NK-92 treated with Interleukin-12 subunit alpha and Interleukin-12 subunit beta, amount 100 ng/mL, for 24 hours (cell line): ENCODE measurements around the gene PRKN.

Source experiments
- DNase-seq: peaks from one replicate; lab custom pipeline; 2025; lab: John Stamatoyannopoulos, UW

PRKN gene

DNA sequence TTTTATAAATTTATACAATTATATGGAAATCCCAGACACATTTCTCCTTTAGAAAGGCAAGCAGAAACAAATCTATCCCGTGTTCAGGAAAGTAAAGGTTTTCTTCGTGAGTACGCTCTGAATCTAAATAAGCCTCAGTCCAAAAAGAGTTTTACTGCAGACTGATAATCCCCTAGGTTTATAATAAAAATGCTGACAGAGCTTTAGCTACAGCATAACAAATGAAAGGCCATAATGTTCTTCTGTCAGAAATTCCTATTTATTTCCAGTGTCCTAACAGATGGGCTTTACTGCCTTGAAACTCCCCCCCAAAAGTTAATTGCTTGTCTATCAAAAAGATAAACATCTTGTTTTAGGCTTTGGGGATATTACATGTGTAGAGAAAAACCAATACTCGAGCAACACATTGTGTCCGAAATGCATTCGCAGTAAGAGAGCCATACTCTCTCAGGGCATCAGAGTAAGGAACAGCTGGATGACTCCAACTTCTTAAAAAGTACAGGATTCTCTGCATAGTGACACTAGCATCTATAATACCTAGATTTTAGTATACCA lies 109.0 kb downstream of the PRKN start:
- no peak for DNase-seq

DNA sequence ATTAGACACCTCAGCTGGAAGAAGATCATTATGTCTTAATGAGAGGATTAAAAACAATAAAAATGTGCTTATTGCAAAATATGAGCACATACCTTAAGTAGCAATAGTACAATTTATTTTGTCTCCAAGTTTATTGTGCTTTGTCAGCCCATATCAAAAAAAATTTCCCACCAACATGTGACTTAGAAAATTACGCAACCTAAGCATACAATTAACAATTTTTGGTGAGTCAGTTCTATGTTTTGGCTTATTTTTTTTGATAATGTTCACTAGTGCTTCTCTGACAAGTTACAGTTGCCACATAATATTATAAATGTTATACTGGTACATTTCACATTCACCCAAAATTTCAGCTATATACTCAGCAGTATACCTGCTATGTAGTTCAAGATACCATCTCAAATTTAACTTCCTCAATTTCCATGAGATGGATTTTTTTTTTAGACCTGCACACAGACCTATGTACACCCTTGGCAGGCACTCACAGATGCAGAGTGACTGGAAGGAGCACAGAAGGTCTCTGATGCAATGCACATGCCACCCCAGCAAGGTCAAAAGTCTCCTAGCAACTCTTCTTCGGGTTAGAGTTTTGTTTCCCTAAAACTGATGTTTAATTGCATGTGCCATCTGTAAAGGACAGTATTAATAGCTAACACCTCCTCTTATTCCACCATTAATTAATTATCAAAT lies 112.4 kb downstream of the PRKN start:
- no peak for DNase-seq

DNA sequence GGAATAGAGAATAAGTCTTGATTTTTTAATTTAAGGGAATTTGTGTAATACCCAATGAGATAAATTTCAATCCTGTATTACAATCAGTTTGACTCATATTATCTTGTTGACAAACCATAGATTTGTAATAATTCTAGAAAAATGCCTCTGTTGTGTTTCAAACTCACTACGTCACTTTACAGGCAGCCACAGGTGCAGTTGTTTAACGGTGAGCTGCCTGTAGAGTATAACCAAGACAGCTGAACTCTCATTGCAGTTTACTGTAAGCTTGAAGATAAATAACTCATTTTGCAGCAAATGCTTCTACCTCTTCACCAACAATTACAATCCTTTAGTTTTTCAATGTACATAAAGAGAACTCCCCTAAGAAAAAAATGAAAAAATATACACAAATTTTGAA lies 114.3 kb downstream of the PRKN start:
- DNase-seq: no peak

DNA sequence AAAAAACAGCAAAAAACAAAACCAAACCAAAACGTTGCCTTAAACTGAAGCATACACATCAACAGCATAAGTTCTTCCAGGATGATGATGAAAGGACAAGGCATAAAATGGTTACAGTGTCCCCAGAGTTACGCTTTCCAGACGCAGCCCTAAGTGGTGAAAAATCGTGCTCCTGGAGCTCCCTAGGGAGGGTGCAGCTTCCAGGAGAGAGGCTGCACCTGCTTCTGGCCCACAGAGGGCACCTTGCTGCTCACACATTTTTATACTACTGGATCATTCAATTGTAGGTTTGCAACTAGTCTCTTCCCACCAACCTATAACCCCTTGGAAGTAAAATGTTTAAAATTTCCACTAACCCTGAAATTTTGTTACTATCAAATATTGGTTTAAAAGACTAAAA lies 115.0 kb downstream of the PRKN start:
- DNase-seq: no peak

DNA sequence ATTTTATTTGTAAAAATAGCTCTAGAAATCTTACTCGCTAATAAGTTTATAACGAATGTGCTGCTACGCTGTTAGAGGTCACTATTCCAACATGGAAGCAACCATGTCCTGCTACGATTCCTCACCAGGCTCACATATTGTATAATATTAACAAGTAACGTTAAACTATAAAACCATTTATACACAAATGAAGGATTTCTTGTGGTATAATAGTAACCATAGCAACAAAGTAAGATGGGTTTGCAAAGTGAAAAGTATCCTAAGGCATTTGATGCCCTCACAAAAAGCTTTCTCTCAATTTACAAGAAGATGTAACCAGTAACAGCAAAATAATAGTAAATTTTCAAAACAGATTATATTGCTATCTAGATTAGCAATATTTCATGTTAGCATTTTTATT lies 117.2 kb downstream of the PRKN start:
- no peak for DNase-seq

DNA sequence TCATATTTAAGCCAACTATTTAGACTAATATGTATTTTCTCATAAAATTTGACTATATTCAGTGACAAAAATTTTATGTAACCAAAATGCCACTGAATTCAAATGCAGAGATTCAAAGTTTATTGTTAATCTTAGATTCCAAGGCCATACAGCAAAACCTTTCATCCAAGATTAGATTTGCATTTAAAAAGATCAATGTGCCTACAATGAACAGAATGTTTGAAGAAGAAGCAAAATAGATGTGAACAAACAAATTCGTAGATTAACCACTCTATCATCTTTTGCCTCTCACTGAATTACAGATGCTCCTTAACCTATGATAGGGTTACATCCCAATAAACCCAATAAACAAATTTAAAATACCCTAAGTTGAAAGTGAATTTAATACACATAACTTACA lies 121.7 kb downstream of the PRKN start:
- DNase-seq: no peak

DNA sequence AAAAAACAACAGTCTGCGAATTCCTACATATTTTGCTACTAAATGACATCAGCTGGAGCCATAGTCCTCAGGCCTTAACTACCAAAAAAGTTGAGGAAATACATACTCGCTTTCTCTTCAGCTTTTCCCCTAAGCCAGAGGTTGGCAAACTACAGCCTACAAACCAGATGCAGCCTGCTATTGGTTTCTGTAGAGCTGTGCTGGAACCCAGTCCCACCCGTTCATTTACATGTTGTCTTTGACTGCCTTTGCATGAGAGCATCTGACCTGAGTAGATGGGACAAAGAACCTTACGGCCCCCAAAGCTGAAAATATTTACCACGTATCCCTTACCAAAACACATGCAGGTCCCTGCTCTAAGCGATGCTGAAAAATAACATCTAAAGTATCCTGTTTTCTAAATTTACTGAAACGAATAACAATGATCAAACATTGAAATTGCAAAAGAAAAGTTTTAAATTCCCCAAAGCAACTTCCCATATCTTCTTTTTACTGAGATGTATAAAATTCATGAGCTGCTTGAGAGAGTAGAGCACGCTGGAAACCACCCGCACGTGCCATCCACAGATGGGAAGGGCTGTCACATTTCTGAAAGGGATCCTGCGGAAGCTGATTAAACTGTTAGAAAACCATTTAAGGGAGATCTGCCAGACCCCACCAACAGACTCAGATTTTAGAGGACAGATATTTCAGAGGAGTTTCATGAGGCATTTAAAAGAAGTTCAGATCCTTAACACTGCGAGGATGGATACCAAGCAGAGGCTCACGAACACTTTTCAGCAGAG lies 124.1 kb downstream of the PRKN start:
- no peak for DNase-seq

DNA sequence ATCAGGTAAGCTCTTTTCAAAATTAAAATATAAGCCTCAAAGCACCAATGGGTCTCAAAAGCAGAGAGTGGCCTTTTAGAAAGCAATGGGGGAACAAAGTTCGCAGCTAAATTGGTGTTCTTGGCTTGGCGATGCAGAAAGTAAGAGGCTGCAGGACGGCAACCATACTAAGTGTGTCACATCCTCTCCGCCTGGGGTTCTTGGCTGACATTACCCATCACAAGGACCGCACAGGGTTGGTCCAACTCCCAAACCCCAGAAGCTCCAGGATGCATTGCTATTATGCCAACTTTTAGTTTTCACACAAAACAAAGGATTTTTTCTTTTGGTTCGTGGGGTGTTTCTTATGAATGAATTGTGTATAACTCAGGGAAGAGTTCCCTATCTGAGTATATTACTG lies 124.8 kb downstream of the PRKN start:
- DNase-seq: no peak

DNA sequence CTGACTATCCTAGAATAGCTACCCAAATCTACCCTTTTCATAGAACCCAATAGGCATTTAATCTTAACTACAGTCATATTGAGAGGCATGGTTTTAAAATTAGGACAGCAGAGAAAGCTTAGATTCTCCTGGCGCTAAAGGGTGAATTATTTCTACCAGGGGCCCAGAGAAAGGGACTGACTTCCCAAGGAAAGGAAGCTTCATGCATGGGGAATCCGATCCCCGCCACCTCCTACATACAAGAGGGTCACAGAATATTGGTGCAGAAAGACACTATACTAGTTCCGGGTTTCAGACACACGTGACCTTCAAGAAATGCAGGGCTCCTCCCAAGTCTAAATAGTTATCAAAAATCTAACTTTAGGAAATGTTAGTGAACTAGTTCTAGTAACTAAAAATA lies 130.9 kb downstream of the PRKN start:
- DNase-seq: no peak

DNA sequence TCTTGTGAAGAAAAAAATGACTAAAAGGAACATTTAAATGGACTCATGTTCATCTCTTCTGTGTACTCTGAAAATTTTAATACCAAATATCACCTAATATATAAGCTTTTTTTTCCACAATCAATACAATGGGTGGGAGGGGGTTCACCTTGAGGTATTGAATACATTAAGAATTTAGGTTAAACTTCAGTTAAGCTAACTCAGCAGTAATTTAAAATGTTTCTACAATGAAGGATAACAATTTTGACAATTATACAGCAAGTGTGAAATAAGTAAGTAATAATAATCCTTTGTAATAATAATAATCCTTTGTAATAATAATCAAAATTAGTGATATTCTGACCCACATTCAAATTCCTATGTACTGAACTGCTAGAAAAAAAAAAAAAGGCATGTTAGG lies 136.0 kb downstream of the PRKN start:
- DNase-seq: no peak

DNA sequence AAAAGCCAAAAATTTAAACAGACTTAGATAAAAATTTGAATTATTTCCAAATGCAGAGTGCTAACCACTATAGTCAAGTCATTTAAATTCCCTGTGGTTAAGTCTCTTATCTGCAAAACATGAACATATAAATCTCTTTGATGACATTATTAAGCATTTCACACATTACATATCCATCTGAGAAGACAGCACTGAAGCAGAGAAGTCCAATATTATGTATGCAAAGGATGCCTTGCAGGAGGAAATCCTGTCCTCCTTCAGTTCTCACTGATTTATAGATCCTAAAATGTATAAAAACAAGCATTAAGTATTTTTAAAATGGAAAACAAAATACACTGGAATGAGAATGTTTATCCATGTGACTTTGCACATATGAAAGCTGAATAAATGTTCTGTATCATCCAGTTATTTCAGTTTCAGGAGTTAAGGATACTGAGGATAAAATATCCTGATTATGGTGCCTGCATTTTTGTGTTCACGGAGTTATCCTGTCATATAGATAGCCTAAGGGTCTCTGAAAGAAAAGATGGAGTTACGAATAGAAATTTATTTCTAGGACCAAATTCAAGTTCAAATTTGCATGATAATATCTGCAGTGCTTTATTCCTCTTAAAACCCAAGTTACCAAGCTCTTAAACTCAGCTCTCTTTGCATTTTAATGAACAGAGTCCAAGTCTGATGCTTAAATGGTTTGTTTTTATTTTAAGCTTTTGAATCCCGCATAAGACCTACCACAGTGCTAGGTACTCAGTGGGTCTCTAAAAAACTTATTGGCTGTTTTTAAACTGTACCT lies 145.4 kb downstream of the PRKN start:
- DNase-seq: no peak

DNA sequence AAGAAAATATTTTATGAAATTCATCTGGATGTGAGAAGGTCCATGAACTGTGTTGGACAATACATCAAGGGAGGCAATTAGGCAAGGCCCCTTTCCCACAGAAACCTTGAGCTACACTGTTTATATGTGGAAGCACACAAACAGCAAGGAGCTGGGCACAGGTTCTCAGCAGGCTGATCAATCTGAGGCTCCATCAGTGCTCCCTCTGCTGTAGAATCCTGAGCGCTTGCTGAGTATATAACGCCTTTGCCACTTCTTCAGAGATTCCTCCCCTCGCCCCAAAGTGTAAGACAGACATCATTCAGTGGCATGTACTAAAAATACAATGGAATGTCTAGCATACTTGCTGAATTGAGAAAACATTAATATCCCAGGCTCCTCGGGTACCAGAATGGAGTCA lies 146.9 kb downstream of the PRKN start:
- DNase-seq: no peak

DNA sequence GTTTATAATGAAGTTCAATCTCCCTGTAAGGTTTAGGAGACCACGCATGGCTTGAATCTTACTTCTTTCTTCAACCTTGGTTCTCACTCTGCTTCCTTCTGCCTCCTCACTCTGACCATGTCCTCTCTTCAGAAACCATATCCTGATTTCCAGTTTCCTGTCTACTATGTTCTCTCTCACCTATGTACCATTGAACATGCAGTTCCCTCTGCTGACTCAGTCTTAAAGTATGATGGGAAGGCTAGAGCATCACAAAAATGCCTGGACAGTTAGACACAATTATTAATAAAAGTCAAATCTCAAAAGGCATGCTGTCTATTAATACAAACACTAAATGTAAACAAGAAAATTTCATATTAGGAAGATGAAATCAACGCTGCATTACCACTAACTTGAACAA lies 151.6 kb downstream of the PRKN start:
- no peak for DNase-seq

DNA sequence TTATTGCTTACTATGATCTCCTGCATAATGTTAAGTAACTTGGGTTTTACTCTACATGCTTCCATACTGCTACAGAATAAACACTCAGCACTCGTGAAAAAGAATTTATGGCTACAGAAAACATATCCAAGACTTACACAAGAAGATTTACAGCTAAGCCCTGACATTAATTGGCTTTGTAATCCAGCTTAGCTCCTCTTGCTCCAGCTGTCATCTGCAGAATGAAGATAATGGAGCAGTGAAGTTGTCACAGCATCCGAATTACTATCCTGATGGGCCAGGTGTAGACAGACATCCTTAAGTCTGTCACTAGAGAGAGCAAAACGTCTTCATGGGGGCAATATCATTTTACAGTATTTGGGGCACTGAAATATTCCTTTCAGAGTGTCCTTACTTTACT lies 155.3 kb downstream of the PRKN start:
- no peak for DNase-seq

DNA sequence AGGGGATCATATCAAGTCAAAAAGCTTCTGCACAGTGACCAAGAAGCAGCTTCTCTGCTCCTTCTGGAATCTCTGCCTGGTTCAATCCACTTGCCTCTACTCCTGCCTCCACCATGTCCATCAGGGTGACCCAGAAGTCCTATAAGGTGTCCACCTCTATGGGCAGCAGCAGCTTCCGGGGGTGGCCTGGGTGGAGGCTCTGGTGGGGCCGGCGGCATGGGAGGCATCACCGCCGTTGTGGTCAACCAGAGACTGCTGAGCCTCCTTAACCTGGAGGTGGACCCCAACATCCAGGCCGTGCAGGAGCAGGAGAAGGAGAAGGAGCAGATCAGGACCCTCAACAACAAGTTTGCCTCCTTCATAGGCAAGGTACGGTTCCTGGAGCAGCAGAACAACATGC lies 159.3 kb downstream of the PRKN start:
- DNase-seq: no peak

DNA sequence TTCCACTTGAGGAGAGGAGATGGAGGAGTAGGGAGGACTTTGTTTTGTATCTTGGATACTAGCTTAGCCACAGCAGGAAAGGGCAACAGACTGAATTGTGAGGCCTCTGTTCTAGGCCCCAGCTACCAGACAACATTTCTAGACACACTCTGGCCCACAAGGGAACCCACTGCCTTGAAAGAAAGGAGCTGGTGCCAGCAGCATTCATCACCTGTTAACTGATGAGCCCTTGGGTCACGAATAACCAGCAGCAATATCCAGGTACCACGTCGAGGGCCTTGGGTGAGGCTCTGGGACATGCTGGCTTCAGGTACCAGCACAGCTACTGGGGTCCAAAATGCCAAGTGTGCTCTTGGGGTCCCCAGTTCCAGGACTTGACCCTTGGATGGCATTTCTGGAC lies 165.5 kb downstream of the PRKN start:
- DNase-seq: no peak

DNA sequence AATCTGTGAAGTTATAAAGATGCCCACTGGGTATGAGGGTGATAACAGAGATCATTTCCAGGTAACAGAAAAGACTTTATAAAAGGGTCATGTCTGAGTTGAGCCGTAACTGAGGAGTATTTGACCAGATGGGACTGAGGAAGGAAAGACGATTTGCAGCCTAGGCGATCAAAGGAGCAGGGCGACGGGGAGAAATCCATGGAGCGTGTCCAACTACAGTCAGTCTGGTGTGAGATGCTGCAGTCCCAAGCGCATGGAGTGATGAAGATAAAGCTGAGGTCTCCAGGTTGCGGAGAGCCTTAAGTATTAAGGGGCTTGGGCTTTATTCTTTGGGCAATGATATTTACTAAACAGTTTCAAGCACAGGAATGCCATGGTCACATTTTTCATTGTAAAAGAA lies 166.7 kb downstream of the PRKN start:
- no peak for DNase-seq

DNA sequence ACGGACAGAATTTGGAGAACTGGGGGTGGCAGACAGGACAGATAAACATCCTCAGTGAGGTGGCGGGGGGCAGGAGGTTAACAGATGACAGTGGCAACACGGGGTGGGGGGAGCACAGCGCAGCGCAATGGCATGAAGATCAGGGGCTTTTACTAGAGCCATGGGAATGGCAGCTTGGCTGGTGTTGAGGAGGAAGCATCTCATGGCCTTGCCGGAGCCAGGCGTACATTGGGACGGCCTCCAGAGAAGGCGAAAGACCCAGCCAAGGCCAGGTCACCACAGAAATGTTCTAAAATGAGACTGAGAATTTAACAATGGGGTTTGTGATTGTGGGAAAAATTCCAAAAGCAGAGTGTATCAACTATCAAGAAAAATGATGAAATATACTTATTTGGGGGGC lies 173.0 kb downstream of the PRKN start:
- no peak for DNase-seq

DNA sequence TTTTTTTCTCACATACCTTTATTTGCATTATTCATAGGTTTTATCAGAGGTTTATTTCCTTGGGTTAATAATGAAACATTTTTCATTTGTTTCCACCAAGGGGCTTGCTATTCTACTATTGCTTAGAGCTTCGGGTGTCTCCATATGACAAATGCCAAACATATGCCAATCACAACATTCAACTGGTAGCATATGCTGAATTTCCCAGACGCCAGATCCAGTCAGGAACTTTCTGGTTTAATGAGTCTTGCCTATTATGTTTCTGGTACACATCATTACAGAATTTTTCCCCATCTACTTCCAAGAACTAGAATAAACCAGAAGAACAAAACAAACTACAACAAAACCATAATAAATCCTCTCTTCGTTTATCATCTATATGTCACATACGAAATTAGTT lies 180.7 kb downstream of the PRKN start:
- DNase-seq: no peak

DNA sequence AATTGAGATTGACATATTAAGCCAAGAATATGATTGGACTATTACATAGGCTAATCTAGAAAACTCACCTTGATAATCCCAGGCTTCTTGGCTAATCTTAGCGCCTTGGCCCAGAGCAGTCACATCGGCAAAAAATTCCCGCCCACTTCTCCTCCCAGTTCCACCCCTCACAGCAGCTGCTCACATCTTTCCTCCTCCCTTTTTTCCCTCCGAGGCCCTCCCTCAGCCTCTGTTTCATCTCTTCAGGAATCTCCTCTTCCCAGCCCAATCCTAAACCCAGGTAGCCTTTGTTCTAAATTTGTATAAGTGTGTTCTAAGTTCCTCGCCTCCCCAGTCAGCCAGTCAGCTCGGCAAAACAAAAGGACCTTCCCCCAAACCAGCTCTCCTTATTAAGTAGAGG lies 184.3 kb downstream of the PRKN start:
- no peak for DNase-seq

DNA sequence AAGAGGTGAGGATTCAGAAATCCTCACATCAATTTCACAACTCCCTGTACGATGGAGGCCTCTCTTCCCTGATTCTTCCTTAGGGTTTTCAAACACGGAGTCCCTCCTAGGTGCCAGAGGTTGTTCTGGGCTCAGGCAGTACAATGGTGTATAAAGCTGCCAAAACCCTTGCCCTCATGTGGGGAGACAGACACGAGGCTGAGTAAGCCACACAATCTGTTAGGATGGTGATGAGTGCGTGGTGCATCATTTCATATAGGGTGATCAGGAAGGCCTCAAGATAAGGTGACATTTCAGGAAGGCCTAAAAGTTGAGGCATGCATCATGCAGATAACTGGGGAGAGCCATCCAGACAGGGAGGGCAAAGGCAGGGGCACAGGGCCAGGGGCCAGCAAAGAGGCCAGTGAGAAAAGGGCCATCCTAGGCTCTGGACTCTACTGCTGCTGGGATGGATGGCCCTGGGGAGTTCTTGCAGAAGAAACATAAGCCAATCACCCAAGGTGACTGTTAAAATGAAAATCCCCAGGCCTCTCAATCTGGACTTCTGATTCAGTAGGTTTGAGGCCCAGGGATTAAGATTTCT lies 186.5 kb downstream of the PRKN start:
- no peak for DNase-seq

DNA sequence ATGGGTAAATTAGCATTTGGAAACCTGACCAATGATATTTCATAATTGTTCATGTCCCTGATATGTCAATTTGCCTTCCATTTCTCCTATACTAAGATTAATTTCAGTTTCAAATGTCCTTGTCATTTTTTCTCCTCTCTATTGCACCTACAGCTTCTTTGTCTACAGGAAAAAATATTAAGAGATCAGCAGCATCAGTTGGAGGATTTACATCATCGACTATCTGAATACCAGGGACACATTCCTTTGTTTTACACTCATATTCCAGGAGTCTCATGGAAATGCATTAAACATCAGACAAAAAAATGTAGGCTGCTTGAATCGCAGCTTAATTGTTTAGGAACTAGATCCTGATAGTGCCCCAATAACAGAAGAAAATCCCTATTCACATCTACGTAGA lies 188.2 kb downstream of the PRKN start:
- DNase-seq: no peak
